Mesenchymal stem cell (in vitro differentiated cells and primary cell): ENCODE data around the gene TMEM53.

Source experiments
- DNase-seq: peaks from one replicate; pipeline ENCODE4 v3.0.0-alpha.2; 2013
- H2AFZ ChIP-seq: one replicate; pipeline ENCODE4 v1.6.1; 2013; ENCODE audit warnings: low read depth, mild to moderate bottlenecking, control low read depth, inconsistent platforms, low read length, moderate library complexity
- H2AK5ac ChIP-seq: 2 replicates; pipeline ENCODE4 v1.6.1; 2013; ENCODE audit warnings: low read length, moderate library complexity, mild to moderate bottlenecking, inconsistent platforms; ENCODE audit not compliant: severe bottlenecking
- H2BK120ac ChIP-seq: one replicate; pipeline ENCODE4 v1.6.1; 2013; ENCODE audit warnings: low read depth, mild to moderate bottlenecking, inconsistent platforms, low read length, moderate library complexity
- H2BK12ac ChIP-seq, 2 experiments: one replicate each; pipeline ENCODE4 v1.6.1; 2013; ENCODE audit warnings: inconsistent platforms in 2 of 2, low read length in 2 of 2, mild to moderate bottlenecking in 2 of 2, moderate library complexity in 2 of 2, control low read depth in 1 of 2
- H2BK15ac ChIP-seq: one replicate; pipeline ENCODE4 v1.6.1; 2013; ENCODE audit warnings: mild to moderate bottlenecking, low read depth, inconsistent platforms; ENCODE audit not compliant: poor library complexity, severe bottlenecking
- H2BK5ac ChIP-seq: 2 replicates; pipeline ENCODE4 v1.6.1; 2013; ENCODE audit warnings: low read depth, mild to moderate bottlenecking, low read length, control low read depth, inconsistent platforms; ENCODE audit not compliant: poor library complexity, severe bottlenecking
- H3K14ac ChIP-seq, 2 experiments: one replicate each; pipeline ENCODE4 v1.6.1; 2013; ENCODE audit warnings: inconsistent platforms in 2 of 2, low read length in 2 of 2, control low read depth in 1 of 2, mild to moderate bottlenecking in 1 of 2, moderate library complexity in 1 of 2
- H3K18ac ChIP-seq, 2 experiments: one replicate each; pipeline ENCODE4 v1.6.1; 2013; ENCODE audit warnings: inconsistent platforms in 2 of 2, low read length in 2 of 2, control low read depth in 1 of 2, low read depth in 1 of 2, mild to moderate bottlenecking in 1 of 2
- H3K23ac ChIP-seq, 2 experiments: one replicate each; pipeline ENCODE4 v1.6.1; 2013; ENCODE audit warnings: inconsistent platforms in 2 of 2, low read length in 2 of 2, mild to moderate bottlenecking in 2 of 2, moderate library complexity in 2 of 2, control low read depth in 1 of 2
- H3K27ac ChIP-seq: 2 replicates; pipeline ENCODE4 v1.5.1; 2013; ENCODE audit warnings: mild to moderate bottlenecking, moderate library complexity, low read length, control low read depth, inconsistent platforms; ENCODE audit not compliant: poor library complexity, severe bottlenecking
- H3K27me3 ChIP-seq, 2 experiments: 2 replicates each; pipeline versions ENCODE4 v1.6.1 to v1.7.0; 2013; ENCODE audit warnings: low read length in 2 of 2, mild to moderate bottlenecking in 2 of 2, moderate library complexity in 2 of 2, control low read depth in 1 of 2, inconsistent platforms in 1 of 2; ENCODE audit not compliant: control insufficient read depth in 1 of 2, insufficient read depth in 1 of 2
- H3K36me3 ChIP-seq, 2 experiments: 2 replicates each; pipeline versions ENCODE4 v1.6.1 to v1.7.0; 2013; ENCODE audit warnings: low read length in 2 of 2, control low read depth in 1 of 2, inconsistent platforms in 1 of 2, low read depth in 1 of 2, mild to moderate bottlenecking in 1 of 2; ENCODE audit not compliant: insufficient read depth in 2 of 2, control insufficient read depth in 1 of 2
- H3K4ac ChIP-seq, 2 experiments: one replicate each; pipeline ENCODE4 v1.6.1; 2013; ENCODE audit warnings: inconsistent platforms in 2 of 2, low read length in 2 of 2, mild to moderate bottlenecking in 2 of 2, moderate library complexity in 2 of 2, control low read depth in 1 of 2, low read depth in 1 of 2
- H3K4me1 ChIP-seq: 2 replicates; pipeline ENCODE4 v1.6.1; 2013; ENCODE audit warnings: low read depth, low read length, control low read depth; ENCODE audit not compliant: control insufficient read depth, insufficient read depth
- H3K4me2 ChIP-seq: 2 replicates; pipeline ENCODE4 v1.6.1; 2013; ENCODE audit warnings: low read length, mild to moderate bottlenecking, inconsistent platforms; ENCODE audit not compliant: poor library complexity, severe bottlenecking
- H3K4me3 ChIP-seq, 2 experiments: 2 replicates each; pipeline versions ENCODE4 v1.5.1 to v1.7.0; 2013; ENCODE audit warnings: low read length in 2 of 2, mild to moderate bottlenecking in 2 of 2, control low read depth in 1 of 2, low read depth in 1 of 2; ENCODE audit not compliant: insufficient read depth in 1 of 2
- H3K79me1 ChIP-seq: replicated peaks from 2 replicates; pipeline ENCODE4 v1.6.1; 2013; ENCODE audit warnings: mild to moderate bottlenecking, control low read depth, low read length, inconsistent platforms; ENCODE audit not compliant: poor library complexity, severe bottlenecking
- H3K9ac ChIP-seq: 2 replicates; pipeline ENCODE4 v1.7.0; 2013; ENCODE audit warnings: mild to moderate bottlenecking, low read length, moderate library complexity
- H3K9me3 ChIP-seq: 2 replicates; pipeline ENCODE4 v1.7.0; 2013; ENCODE audit warnings: mild to moderate bottlenecking, low read length; ENCODE audit not compliant: control insufficient read depth
- H4K8ac ChIP-seq: one replicate; pipeline ENCODE4 v1.6.1; 2013; ENCODE audit warnings: inconsistent platforms, mild to moderate bottlenecking, low read length, moderate library complexity
- H4K91ac ChIP-seq: one replicate; pipeline ENCODE4 v1.6.1; 2013; ENCODE audit warnings: mild to moderate bottlenecking, low read length, inconsistent platforms
- WGBS: methylation state at CpG from one replicate; pipeline ENCODE4 v1.1.7; 2013; ENCODE audit warnings: mixed read lengths; 5-methylcytosine and 5-hydroxymethylcytosine counted together

TMEM53 gene

DNA sequence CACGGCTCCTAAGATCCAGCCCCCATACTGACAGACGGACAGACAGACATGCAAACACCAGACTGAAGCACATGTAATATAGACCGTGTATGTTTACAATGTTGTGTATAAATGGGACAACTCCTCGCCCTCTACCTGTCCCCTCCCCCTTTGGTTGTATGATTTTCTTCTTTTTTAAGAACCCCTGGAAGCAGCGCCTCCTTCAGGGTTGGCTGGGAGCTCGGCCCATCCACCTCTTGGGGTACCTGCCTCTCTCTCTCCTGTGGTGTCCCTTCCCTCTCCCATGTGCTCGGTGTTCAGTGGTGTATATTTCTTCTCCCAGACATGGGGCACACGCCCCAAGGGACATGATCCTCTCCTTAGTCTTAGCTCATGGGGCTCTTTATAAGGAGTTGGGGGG lies 23.2 kb downstream of the TMEM53 start:
- Histone ChIP-seq H4K91ac (no peak overlapping the region), H3K36me3 (peaks cover 72 to 78% of the 10 kb centered on the region in 2 experiments), H3K4ac (no peak overlapping the region), H2BK5ac (no peak overlapping the region), H3K23ac (no peak overlapping the region), H2AFZ (no peak overlapping the region), H3K9me3 (no peaks in the 10 kb centered on the region), H3K14ac (no peak overlapping the region), H3K4me3 (no peak overlapping the region), H3K9ac (no peak overlapping the region), H3K27ac (no peak overlapping the region), H3K4me1 (peaks cover 4% of the 10 kb centered on the region), H3K79me1 (peaks cover 19% of the 10 kb centered on the region), H4K8ac (no peak overlapping the region), H2BK15ac (no peak overlapping the region), H3K4me2 (no peak overlapping the region), H2BK120ac (no peak overlapping the region), H2AK5ac (no peak overlapping the region), H2BK12ac (no peak overlapping the region), H3K27me3 (no peaks in the 10 kb centered on the region), H3K18ac (no peak overlapping the region)
- no peak for DNase-seq
- 73% methylated on average over 5 of the region's 8 CpGs for WGBS

GRCh38 chr1:44650159-44650831 lies 24.0 kb downstream of the TMEM53 start:
- Histone ChIP-seq H3K36me3 (peaks cover 69 to 84% of the 10 kb centered on the region in 2 experiments), H3K9ac (no peak overlapping the region), H4K8ac (no peak overlapping the region), H3K4me1 (peaks cover 4% of the 10 kb centered on the region), H2AFZ (no peak overlapping the region), H3K27me3 (no peaks in the 10 kb centered on the region), H3K23ac (no peak overlapping the region), H3K14ac (no peak overlapping the region), H2BK120ac (no peak overlapping the region), H2BK5ac (no peak overlapping the region), H2BK15ac (no peak overlapping the region), H3K27ac (no peak overlapping the region), H3K4ac (no peak overlapping the region), H3K79me1 (peaks cover 26% of the 10 kb centered on the region), H4K91ac (no peak overlapping the region), H3K9me3 (no peaks in the 10 kb centered on the region), H3K4me2 (no peak overlapping the region), H2AK5ac (no peak overlapping the region), H2BK12ac (no peak overlapping the region), H3K4me3 (no peak overlapping the region), H3K18ac (no peak overlapping the region)
- WGBS, result 72% methylated on average over 23 of the region's 23 CpGs
- DNase-seq, result no peak

GRCh38 chr1:44649788-44650158 lies 24.5 kb downstream of the TMEM53 start:
- Histone ChIP-seq H4K91ac (no peak overlapping the region), H3K9ac (no peak overlapping the region), H3K4me3 (peak overlapping the region in 1 of 2 experiments; percentile 21), H3K9me3 (no peaks in the 10 kb centered on the region), H3K4me1 (peaks cover 4% of the 10 kb centered on the region), H3K14ac (no peak overlapping the region), H2AK5ac (no peak overlapping the region), H2BK5ac (no peak overlapping the region), H3K18ac (no peak overlapping the region), H4K8ac (no peak overlapping the region), H2BK120ac (no peak overlapping the region), H2AFZ (no peak overlapping the region), H3K4me2 (no peak overlapping the region), H3K27ac (no peak overlapping the region), H3K36me3 (peaks cover 72 to 84% of the 10 kb centered on the region in 2 experiments), H2BK12ac (no peak overlapping the region), H3K23ac (peak overlapping the region in 1 of 2 experiments; percentile 42), H3K4ac (no peak overlapping the region), H3K27me3 (no peaks in the 10 kb centered on the region), H2BK15ac (no peak overlapping the region), H3K79me1 (peaks cover 28% of the 10 kb centered on the region)
- WGBS, result 94% methylated on average over 6 of the region's 13 CpGs
- no peak for DNase-seq

- Histone ChIP-seq H2BK12ac (no peak overlapping the region), H3K27me3 (no peaks in the 10 kb centered on the region), H2BK5ac (no peak overlapping the region), H3K4ac (no peak overlapping the region), H3K27ac (no peak overlapping the region), H2BK15ac (no peak overlapping the region), H3K18ac (no peak overlapping the region), H3K79me1 (peaks cover 35% of the 10 kb centered on the region), H4K8ac (no peak overlapping the region), H2AK5ac (no peak overlapping the region), H3K23ac (no peak overlapping the region), H4K91ac (no peak overlapping the region), H2BK120ac (no peak overlapping the region), H3K4me2 (no peak overlapping the region), H2AFZ (no peak overlapping the region), H3K4me3 (no peak overlapping the region), H3K9ac (no peak overlapping the region), H3K4me1 (peaks cover 6% of the 10 kb centered on the region), H3K14ac (no peak overlapping the region), H3K36me3 (peaks cover 70 to 87% of the 10 kb centered on the region in 2 experiments), H3K9me3 (no peaks in the 10 kb centered on the region)
- no peak for DNase-seq
- 90% methylated on average over 13 of the region's 13 CpGs for WGBS
These were observed 25.6 kb downstream of the TMEM53 start for GRCh38 chr1:44648529-44649250.
